ENCODE results near the gene SPTB.

DNA sequence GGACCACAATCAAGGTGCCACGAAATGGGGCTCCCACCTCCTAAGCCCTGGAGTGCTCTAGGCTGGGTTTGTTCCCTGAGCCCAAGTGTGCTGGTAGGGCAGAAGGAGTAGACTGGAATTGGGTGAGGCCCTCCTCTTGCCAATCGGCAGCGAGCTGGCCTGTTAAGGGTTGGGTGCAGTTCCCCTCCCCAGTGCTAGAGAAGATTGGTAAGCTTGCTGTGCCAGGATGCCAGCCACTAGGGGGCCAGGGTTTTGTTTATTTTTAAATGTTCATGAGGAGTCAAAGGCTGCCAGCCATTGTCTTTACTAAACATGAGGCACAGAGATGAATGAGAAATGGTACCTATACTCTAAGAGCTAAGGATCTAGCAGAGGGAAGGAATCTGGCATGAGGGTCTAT, 79.7 kb downstream of the SPTB start:
- no peak for TF ChIP-seq SUZ12 (IDR thresholded peaks at IDR 0.05)
- TF ChIP-seq FOXK2 (IDR thresholded peaks at IDR 0.05), result no peak
- no peak for TF ChIP-seq SP1 (IDR thresholded peaks at IDR 0.05)
- no peak for TF ChIP-seq CTBP1 (IDR thresholded peaks at IDR 0.05; ENCODE audit: borderline replicate concordance)
- TF ChIP-seq FOXA1 (IDR thresholded peaks at IDR 0.05), result no peak
- no peak for TF ChIP-seq FOXM1 (IDR thresholded peaks at IDR 0.05; ENCODE audit: borderline replicate concordance)
- no peak for TF ChIP-seq TARDBP (IDR thresholded peaks at IDR 0.05)
